Measurements from ENCODE around the gene KAZN. TPM values are rescaled to one million over a fixed set of nuclear protein-coding genes. Genes with fewer than 3 reads are reported as not detected.

KAZN gene
- total RNA-seq, 1 donor from 2014 or later: 3.7 TPM

DNA sequence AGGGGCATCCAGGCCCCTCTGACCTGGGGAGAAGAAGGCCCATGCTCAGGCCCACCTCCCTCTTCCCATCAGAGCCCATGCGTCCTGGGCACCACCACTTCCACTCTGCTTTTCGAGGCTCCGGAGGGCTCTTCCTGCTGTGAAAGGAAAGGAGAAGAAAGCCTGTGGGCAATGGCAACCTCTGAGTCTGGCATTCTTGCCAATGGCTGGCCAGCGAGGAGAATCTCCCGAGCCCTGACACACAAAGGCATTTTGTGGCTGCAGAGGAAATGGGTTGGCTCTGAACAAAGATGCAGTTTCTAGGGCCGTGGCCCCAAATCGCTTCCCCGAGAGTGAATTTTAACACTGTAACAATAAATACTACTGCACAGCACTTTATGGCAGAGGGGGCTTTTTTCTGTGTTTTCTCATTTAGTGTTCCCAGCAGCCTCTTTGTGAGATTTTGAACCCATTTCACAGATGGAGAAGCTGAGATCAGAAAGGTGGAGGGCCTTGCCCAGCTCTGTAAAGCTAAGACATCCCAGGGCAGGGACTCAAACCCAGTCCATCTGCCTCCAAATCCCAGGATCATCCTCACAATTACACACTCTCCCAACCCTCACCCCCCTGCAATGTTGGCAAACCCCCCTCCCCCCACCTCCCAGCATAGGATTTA, 519.3 kb downstream of the KAZN start:
- no peaks in the 10 kb centered on the region for H3K36me3 ChIP-seq (ENCODE audit: control insufficient read depth in 3 of 3, insufficient read depth in 3 of 3, low read length in 3 of 3)
- no peaks in the 10 kb centered on the region for H3K4me1 ChIP-seq (ENCODE audit: control insufficient read depth in 3 of 3, insufficient read depth in 3 of 3, low read length in 3 of 3)
- H3K27ac ChIP-seq (ENCODE audit: low read depth, low read length): no peak overlapping the region
- peaks cover 0 to 2% (median 0%) of the 10 kb centered on the region in 3 donors for H3K27me3 ChIP-seq (ENCODE audit: control insufficient read depth in 3 of 3, insufficient read depth in 3 of 3, low read length in 3 of 3)
- H3K9ac ChIP-seq (ENCODE audit: low read depth in 1 of 3, low read length in 3 of 3): no peak overlapping the region
- no peak overlapping the region for H3K4me3 ChIP-seq (ENCODE audit: low read length in 3 of 3)
- H3K9me3 ChIP-seq (ENCODE audit: control insufficient read depth in 3 of 3, low read length in 3 of 3): no peaks in the 10 kb centered on the region

DNA sequence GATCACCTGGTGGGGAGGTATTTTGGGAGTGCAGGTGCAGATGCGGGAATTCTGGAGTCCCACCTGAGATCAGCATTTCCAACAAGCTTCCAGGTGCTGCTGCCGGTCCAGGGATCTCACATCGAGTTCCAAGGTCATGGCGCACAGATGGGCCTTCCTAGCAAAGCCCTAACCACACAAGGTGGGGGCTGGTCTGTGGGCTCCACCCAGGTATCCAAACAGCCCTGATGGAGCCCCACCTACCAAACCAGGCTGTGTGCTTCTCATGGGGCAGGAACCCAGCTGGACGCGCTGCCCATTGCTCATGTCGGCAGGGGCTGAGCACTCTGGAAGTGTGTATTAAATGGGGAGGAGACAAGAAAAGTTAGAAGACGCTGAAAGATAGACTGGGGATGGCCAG, 520.1 kb downstream of the KAZN start:
- no peaks in the 10 kb centered on the region for H3K4me1 ChIP-seq (ENCODE audit: control insufficient read depth in 3 of 3, insufficient read depth in 3 of 3, low read length in 3 of 3)
- H3K27me3 ChIP-seq (ENCODE audit: control insufficient read depth in 3 of 3, insufficient read depth in 3 of 3, low read length in 3 of 3): peaks cover 0 to 2% (median 0%) of the 10 kb centered on the region in 3 donors
- H3K36me3 ChIP-seq (ENCODE audit: control insufficient read depth in 3 of 3, insufficient read depth in 3 of 3, low read length in 3 of 3): no peaks in the 10 kb centered on the region
- H3K4me3 ChIP-seq (ENCODE audit: low read length in 3 of 3): no peak overlapping the region
- H3K9ac ChIP-seq (ENCODE audit: low read depth in 1 of 3, low read length in 3 of 3): no peak overlapping the region
- H3K27ac ChIP-seq (ENCODE audit: low read depth, low read length): no peak overlapping the region
- H3K9me3 ChIP-seq (ENCODE audit: control insufficient read depth in 3 of 3, low read length in 3 of 3): no peaks in the 10 kb centered on the region

DNA sequence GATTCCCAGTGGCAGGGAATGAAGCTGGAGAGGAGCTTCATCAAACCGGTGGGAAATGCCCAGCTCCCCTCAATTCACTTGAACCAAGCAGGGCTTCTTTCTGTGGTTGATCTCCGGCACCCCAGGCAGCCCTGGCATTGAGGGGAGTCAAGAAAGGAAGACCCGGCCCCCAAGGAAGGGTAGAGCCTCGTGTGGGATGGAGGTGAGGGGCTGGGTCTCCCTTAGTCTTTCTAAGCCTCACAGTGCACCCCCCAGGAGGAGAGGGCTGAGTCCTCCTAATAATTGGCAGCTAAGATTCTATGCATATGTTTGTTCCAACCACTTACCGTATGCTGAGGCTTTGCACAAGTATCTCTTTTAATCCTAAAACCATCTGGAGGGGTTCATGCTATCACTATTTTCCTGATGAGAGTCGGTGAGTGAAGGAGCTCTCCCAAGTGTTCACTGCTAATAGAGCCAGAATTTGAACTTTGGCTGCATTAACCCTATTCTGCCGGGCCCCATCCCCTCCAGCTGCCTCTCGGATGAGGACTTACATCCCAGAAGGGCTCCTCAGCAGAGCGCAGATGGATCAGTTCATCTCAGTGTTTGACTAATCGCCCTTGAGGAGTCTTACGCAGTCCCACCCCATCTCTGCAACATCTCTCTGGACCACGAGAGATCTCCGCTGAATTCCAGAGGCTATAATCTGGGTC, 521.9 kb downstream of the KAZN start:
- H3K9ac ChIP-seq (ENCODE audit: low read depth in 1 of 3, low read length in 3 of 3): no peak overlapping the region
- no peaks in the 10 kb centered on the region for H3K36me3 ChIP-seq (ENCODE audit: control insufficient read depth in 3 of 3, insufficient read depth in 3 of 3, low read length in 3 of 3)
- H3K9me3 ChIP-seq (ENCODE audit: control insufficient read depth in 3 of 3, low read length in 3 of 3): no peaks in the 10 kb centered on the region
- H3K27me3 ChIP-seq (ENCODE audit: control insufficient read depth in 3 of 3, insufficient read depth in 3 of 3, low read length in 3 of 3): no peaks in the 10 kb centered on the region
- H3K4me1 ChIP-seq (ENCODE audit: control insufficient read depth in 3 of 3, insufficient read depth in 3 of 3, low read length in 3 of 3): no peaks in the 10 kb centered on the region
- no peak overlapping the region for H3K4me3 ChIP-seq (ENCODE audit: low read length in 3 of 3)
- H3K27ac ChIP-seq (ENCODE audit: low read depth, low read length): no peak overlapping the region

DNA sequence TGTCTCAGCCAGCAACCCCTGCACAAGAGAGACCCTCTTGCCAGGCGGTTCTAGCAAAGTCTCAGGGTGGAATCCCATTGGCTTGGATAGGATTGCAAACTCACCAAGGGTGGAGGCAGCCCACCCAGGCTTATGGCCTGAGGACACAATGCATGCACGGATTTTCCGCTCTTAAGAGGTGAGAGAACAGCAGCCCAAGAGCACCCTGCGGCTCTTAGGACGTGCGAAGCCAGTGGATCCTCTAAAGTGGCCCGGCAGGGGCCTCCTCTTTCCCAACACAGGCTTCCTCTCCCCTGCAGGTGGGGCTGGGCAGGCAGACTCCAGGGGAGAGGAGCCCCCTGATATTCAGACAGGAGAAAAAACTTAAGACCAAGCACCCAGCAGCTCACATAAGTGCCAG, 523.8 kb downstream of the KAZN start:
- Histone ChIP-seq H3K4me3 (ENCODE audit: low read length in 3 of 3) (no peak overlapping the region), H3K9me3 (ENCODE audit: control insufficient read depth in 3 of 3, low read length in 3 of 3) (no peaks in the 10 kb centered on the region), H3K9ac (ENCODE audit: low read depth in 1 of 3, low read length in 3 of 3) (no peak overlapping the region), H3K36me3 (ENCODE audit: control insufficient read depth in 3 of 3, insufficient read depth in 3 of 3, low read length in 3 of 3) (no peaks in the 10 kb centered on the region), H3K27ac (ENCODE audit: low read depth, low read length) (no peak overlapping the region), H3K4me1 (ENCODE audit: control insufficient read depth in 3 of 3, insufficient read depth in 3 of 3, low read length in 3 of 3) (no peaks in the 10 kb centered on the region), H3K27me3 (ENCODE audit: control insufficient read depth in 3 of 3, insufficient read depth in 3 of 3, low read length in 3 of 3) (no peaks in the 10 kb centered on the region)

DNA sequence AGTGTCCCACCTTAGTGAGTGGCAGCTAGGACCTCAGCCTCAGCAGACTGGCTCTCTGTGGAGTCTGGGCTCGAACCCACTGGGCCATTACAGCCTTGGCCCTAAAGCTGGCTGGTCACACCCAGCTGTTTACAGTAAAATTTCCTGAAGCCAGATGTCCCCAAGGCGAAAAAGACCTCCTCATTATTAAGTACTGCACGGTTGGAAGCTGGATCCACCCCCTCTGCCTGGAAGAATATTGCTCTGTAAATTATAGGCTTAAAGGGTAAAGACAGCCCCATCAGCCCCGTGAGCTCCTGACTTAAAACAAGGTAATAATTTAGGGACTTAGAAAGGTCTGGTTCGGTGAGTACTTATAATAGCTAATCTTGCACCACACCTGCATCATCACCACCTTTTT, 524.8 kb downstream of the KAZN start:
- H3K27me3 ChIP-seq (ENCODE audit: control insufficient read depth in 3 of 3, insufficient read depth in 3 of 3, low read length in 3 of 3): no peaks in the 10 kb centered on the region
- H3K9me3 ChIP-seq (ENCODE audit: control insufficient read depth in 3 of 3, low read length in 3 of 3): no peaks in the 10 kb centered on the region
- H3K9ac ChIP-seq (ENCODE audit: low read depth in 1 of 3, low read length in 3 of 3): no peak overlapping the region
- no peak overlapping the region for H3K4me3 ChIP-seq (ENCODE audit: low read length in 3 of 3)
- H3K27ac ChIP-seq (ENCODE audit: low read depth, low read length): no peak overlapping the region
- H3K4me1 ChIP-seq (ENCODE audit: control insufficient read depth in 3 of 3, insufficient read depth in 3 of 3, low read length in 3 of 3): no peaks in the 10 kb centered on the region
- no peaks in the 10 kb centered on the region for H3K36me3 ChIP-seq (ENCODE audit: control insufficient read depth in 3 of 3, insufficient read depth in 3 of 3, low read length in 3 of 3)

DNA sequence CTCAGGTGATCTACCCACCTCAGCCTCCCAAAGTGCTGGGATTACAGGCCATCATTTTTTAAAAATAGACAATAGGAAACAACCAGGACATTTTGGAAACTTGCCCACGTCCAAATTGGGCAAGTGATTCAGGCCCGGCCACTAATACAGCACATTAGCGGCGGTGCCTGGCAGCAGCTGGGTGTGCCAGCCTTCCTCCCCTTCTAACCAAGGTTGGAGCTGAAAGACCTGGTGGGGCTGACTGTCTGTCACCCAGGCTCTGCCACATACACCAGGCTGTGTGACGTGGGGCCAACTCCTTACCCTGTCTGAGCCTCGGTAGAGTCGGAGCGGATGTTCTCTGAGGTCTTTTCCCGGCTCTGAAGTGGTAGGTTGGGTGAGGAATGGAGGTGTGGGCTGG, 525.4 kb downstream of the KAZN start:
- Histone ChIP-seq H3K9ac (ENCODE audit: low read depth in 1 of 3, low read length in 3 of 3) (no peak overlapping the region), H3K27ac (ENCODE audit: low read depth, low read length) (no peak overlapping the region), H3K4me3 (ENCODE audit: low read length in 3 of 3) (no peak overlapping the region), H3K36me3 (ENCODE audit: control insufficient read depth in 3 of 3, insufficient read depth in 3 of 3, low read length in 3 of 3) (no peaks in the 10 kb centered on the region), H3K4me1 (ENCODE audit: control insufficient read depth in 3 of 3, insufficient read depth in 3 of 3, low read length in 3 of 3) (no peaks in the 10 kb centered on the region), H3K27me3 (ENCODE audit: control insufficient read depth in 3 of 3, insufficient read depth in 3 of 3, low read length in 3 of 3) (no peaks in the 10 kb centered on the region), H3K9me3 (ENCODE audit: control insufficient read depth in 3 of 3, low read length in 3 of 3) (no peaks in the 10 kb centered on the region)

DNA sequence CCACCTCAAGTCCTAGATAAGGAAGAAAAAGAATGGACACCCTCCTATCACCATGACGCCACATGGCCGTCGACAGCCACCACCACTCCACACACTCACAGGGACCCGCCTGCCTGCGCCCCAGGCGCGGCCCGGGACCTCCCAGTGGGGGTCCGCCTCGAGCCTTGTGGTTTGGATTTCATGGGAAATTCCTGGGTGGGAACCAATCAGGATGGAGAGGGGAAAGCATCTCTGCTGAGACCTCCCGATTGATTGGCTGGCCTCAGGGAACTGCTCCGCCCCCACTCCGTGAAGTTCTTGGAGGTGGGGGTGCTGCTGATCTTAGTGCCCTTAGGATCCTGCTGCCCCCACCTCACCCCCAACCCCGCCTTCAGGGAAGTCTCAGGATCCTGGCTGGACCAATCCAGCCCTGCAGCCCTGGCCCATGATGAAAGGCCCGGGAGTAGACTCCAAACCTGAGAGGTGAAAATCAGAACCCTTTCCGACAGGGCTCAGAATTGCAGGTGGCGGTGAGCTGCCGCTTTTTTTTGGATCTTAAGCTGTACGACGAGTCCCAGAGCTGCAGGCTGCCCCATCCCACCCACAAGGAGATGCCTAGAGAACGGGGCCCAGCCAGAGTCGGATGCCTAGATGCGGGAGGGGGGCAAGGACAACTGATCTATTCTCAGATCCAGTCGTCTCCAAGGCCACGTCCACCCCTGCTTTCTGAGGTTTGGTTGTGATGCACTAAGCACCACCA, 526.0 kb downstream of the KAZN start:
- no peaks in the 10 kb centered on the region for H3K36me3 ChIP-seq (ENCODE audit: control insufficient read depth in 3 of 3, insufficient read depth in 3 of 3, low read length in 3 of 3)

DNA sequence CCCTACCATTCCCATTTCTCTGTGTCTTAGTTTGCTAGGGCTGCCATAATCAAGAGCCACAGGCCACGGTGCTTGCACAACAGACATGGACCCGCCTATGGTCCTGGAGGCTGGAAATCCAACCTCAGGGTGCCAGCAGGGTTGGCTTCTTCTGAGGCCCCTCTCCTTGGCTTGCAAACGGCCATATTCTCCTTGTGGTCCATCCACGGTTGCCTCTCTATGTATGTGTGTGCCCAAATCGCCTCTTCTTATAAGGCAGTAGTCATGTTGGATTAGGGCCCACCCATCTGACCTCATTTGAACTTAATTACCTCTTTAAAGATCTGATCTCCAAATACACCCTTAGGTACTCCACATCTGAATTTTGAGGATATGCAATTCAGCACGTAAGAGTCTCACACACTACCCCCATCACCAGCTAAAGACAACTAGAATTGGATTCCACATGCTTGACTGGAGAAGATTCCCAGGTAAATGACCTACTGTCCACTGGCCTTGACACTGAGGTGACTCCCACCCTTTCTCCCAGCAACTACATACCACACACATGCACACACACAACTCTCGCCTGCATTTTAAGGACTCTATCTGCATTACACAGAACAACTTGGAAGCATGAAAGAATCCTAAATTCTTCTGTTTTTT, 526.7 kb downstream of the KAZN start:
- Histone ChIP-seq H3K4me1 (ENCODE audit: control insufficient read depth in 3 of 3, insufficient read depth in 3 of 3, low read length in 3 of 3) (no peaks in the 10 kb centered on the region), H3K9me3 (ENCODE audit: control insufficient read depth in 3 of 3, low read length in 3 of 3) (peaks cover 0 to 3% (median 0%) of the 10 kb centered on the region in 3 donors), H3K27me3 (ENCODE audit: control insufficient read depth in 3 of 3, insufficient read depth in 3 of 3, low read length in 3 of 3) (no peaks in the 10 kb centered on the region), H3K36me3 (ENCODE audit: control insufficient read depth in 3 of 3, insufficient read depth in 3 of 3, low read length in 3 of 3) (no peaks in the 10 kb centered on the region), H3K27ac (ENCODE audit: low read depth, low read length) (no peak overlapping the region), H3K9ac (ENCODE audit: low read depth in 1 of 3, low read length in 3 of 3) (no peak overlapping the region), H3K4me3 (ENCODE audit: low read length in 3 of 3) (no peak overlapping the region)

More for the DNA sequence above, 526.0 kb downstream of the KAZN start:
- H3K4me1 ChIP-seq (ENCODE audit: control insufficient read depth in 3 of 3, insufficient read depth in 3 of 3, low read length in 3 of 3): no peaks in the 10 kb centered on the region
- H3K27ac ChIP-seq (ENCODE audit: low read depth, low read length): no peak overlapping the region
- H3K9ac ChIP-seq (ENCODE audit: low read depth in 1 of 3, low read length in 3 of 3): no peak overlapping the region
- H3K27me3 ChIP-seq (ENCODE audit: control insufficient read depth in 3 of 3, insufficient read depth in 3 of 3, low read length in 3 of 3): no peaks in the 10 kb centered on the region
- H3K9me3 ChIP-seq (ENCODE audit: control insufficient read depth in 3 of 3, low read length in 3 of 3): no peaks in the 10 kb centered on the region
- no peak overlapping the region for H3K4me3 ChIP-seq (ENCODE audit: low read length in 3 of 3)

DNA sequence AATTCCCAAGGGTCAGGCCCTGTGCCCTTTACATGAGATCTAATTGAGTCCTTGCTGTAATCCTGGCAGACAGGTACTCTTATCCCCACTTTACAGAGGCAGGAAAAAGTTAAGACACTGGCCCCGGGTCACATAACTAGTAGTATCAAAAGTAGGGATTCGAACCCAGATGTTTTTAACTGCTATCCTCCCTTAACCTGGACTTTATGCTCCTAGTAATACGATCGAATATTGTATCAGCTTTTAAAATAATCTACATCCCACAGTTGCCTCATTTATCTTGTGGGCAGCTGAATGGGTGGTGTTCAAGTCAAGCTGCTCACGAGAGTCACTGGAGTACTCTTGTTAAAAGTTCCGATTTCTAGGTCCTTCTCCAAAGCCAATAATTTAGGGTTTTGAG, 529.6 kb downstream of the KAZN start:
- H3K9me3 ChIP-seq (ENCODE audit: control insufficient read depth in 3 of 3, low read length in 3 of 3): peaks cover 0 to 3% (median 0%) of the 10 kb centered on the region in 3 donors
- H3K27me3 ChIP-seq (ENCODE audit: control insufficient read depth in 3 of 3, insufficient read depth in 3 of 3, low read length in 3 of 3): no peaks in the 10 kb centered on the region
- H3K27ac ChIP-seq (ENCODE audit: low read depth, low read length): no peak overlapping the region
- no peaks in the 10 kb centered on the region for H3K4me1 ChIP-seq (ENCODE audit: control insufficient read depth in 3 of 3, insufficient read depth in 3 of 3, low read length in 3 of 3)
- H3K4me3 ChIP-seq (ENCODE audit: low read length in 3 of 3): no peak overlapping the region
- H3K36me3 ChIP-seq (ENCODE audit: control insufficient read depth in 3 of 3, insufficient read depth in 3 of 3, low read length in 3 of 3): no peaks in the 10 kb centered on the region
- H3K9ac ChIP-seq (ENCODE audit: low read depth in 1 of 3, low read length in 3 of 3): no peak overlapping the region
